NK-92 (cell line): ENCODE results near the gene TXN.
"Not testable (repeated sequence)": the region's sequence is repeated elsewhere in the genome, so short reads cannot be mapped to it uniquely, and the experiment has no call there.

Source experiments
- DNase-seq: peaks from one replicate; lab custom pipeline; 2025; ENCODE audit not compliant: unreplicated experiment; lab: John Stamatoyannopoulos, UW

TXN gene

GRCh38 chr9:110213413-110214044 lies 42.8 kb downstream of the TXN start:
- no peak for DNase-seq

- DNase-seq, result no peak
Measured at GRCh38 chr9:110208031-110208430, 48.3 kb downstream of the TXN start, which contains the start of gene C9orf152. TSS of gene C9orf152 (minus strand) at chr9:110208159. CDS start at chr9:110207579, 580 bp downstream.

- no peak for DNase-seq
Measured at GRCh38 chr9:110207071-110207641, 49.2 kb downstream of the TXN start.

GRCh38 chr9:110206389-110206788 lies 49.9 kb downstream of the TXN start:
- no peak for DNase-seq

GRCh38 chr9:110205612-110206011 lies 50.7 kb downstream of the TXN start:
- DNase-seq, result not testable (repeated sequence)

GRCh38 chr9:110202232-110202631 lies 54.1 kb downstream of the TXN start:
- no peak for DNase-seq

GRCh38 chr9:110199643-110200042 lies 56.7 kb downstream of the TXN start:
- no peak for DNase-seq

- no peak for DNase-seq
Measured at GRCh38 chr9:110198357-110198756, 58.0 kb downstream of the TXN start.

GRCh38 chr9:110197330-110198187 lies 58.7 kb downstream of the TXN start:
- DNase-seq, result no peak

- DNase-seq, result not testable (repeated sequence)
Measured at GRCh38 chr9:110196084-110196499, 60.2 kb downstream of the TXN start.
